GM21423 (cell line): ENCODE data around the gene PCGF3.
"Not testable (repeated sequence)": the region's sequence is repeated elsewhere in the genome, so short reads cannot be mapped to it uniquely, and the experiment has no call there.

Experiments
- ATAC-seq: cut with Tn5 transposase; IDR thresholded peaks from one replicate; pipeline ENCODE4 v1.9.1; 2021; ENCODE audit warnings: mild to moderate bottlenecking, moderate library complexity; ENCODE audit not compliant: unreplicated experiment

The PCGF3 gene

DNA sequence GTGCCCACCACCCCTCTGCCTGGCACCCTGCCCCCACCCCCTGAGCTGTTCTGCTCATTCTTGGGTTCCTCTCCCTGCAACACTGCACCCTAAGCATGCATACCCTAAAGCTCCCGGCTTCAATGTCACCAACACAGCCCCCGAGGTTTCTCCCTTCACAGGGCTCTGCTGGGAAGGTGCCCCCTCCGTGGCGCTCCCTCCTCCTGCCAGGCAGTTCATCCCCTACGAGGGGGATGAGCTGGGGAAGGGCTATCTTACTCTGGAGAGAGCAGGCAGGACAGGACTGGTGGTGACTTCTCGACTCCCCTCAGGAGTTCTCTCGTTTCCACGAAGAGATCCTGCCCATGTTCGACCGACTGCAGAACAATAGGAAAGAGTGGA, 38.1 kb upstream of the PCGF3 start:
- no peak for ATAC-seq

DNA sequence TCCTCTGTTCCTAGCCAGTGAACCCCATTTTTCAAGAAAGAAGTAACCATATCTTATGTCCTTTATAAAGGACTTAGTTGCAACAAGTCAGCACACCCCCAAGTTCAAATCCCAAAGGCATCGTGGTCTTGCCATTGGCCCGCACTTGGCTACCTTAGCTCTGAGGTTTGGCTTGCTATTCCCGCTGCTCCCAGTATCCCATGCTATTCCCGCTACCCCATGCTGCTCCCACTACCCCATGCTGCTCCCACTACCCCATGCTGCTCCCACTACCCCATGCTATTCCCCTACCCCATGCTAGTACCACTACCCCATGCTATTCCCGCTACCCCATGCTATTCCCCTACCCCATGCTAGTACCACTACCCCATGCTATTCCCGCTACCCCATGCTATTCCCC, 37.4 kb upstream of the PCGF3 start:
- not testable (repeated sequence) for ATAC-seq

DNA sequence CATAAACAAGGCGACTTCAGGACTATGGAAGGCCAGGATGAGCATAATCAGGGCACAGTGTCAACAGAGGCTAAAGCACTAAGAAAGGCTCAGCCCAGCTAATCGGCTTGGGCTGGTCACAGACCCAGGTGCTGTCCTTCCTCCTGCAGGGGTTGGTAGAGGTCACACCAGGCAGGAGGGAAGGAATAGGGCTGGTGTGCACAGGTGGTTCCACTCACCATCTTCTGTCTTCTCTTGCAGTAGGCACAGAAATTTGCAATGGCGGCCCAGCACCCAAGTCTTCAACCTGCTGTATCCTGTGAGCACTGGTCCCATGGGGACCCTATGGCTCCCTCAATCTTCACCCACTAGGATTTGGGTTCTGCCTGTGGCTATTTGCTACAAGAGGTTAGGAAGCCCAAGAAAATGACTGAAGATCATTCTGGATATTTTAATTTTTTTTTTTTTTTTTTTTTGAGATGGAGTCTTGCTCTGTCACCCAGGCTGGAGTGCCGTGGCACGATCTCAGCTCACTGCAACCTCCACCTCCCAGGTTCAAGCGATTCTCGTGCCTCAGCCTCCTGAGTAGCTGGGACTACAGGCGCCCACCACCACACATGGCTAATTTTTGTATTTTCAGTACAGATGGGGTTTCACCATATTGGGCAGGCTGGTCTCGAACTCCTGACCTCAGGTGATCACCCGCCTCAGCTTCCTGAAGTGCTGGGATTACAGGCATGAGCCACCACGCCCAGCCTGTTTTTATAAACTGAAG, 35.6 kb upstream of the PCGF3 start:
- ATAC-seq = not testable (repeated sequence)

DNA sequence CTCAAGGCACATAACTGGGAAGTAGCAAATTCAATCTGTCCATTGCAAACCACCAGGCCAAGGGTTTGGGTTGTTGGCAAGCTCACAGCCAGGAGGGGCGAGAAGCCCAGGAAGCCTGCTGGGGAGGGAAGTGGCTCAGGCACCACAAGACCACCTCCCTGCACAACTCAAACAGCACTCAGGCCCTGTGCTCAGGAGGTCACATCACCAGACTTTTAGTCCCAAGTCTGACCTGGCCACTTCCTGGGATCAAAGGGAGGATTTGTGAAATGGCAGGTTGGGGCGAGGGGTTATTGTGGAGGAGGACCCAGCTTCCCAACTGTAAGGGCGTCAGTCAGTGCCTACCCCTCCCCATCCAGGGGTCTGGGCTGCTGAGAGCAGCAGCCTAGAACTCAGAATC, 33.9 kb upstream of the PCGF3 start:
- no peak for ATAC-seq

DNA sequence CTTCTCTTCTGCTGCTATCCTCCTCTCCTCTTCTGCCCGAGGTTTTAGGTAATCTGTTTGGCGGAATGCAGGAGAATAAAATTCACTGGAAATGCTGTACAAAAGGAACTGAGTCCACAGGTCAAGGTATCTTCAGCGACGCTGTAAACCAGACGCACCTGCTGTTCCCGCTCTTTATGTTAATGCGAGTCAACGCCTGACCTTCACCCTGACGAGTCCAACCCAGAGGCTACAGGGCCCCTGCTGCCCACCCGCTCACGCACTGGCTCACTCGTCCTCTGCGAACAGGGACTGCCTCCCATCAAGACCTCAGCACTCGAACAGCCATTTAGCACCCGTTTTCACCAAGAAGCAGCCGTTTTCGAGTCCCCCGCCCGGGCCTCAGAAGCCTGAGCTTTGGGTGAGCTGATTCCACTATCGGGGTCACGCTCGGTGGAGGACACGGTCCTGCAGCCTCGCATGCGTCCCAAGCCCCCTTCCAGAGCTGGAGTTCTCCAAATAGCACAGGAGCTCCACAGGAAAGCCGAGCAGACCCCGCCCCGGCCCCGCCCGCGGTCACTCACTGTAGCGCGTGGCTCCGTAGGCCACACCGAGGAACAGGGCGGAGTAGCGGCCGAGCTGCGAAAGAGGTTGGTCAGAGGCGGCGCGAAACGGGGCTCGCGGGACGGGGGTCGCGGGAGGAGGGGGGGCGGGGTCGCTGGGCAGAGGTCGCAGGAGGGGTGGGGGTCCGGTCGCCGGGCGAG, 32.1 kb upstream of the PCGF3 start:
- ATAC-seq = peak; percentile 1

DNA sequence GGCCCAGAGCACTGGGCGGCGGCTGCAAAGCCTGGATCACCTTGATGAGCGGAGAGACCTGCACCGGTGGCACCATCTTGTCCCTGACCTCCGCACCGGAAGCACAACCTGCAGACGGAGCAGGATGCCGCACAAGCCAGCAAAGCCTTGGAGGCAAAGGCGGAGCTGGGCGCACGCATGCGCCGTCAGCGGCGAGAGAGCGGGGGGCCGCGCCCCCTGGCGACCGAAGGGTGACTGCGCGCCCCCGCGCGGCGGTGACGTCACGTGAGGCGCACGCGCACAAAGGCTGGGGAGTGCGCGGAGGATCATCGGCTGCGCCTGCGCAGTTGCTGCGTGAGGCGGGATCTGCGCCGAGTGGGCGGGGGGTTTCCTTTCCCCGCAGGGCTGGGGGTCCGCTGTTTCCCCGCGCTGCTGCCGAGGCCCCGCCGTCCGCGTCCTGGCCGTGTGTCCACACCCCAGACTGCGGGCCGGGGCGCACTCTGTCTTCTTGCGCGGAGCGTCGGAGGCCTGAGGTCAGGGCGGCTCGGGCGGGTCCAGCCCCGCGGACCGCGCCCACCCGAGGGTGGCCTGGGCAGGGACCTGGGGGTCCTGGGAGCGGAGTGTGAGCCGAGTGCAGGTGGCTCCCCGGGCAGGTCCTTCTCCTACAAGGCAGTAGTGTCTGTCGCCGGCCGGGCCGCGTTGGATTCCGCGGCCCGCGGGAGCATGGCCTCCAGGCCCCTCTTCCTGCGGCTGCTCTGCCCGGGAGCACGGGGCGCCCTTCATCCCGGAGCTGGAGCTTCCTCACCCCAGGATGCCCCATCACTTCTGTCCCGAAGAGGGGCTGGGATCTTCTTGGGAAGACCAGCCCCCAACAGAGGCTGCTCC, 31.2 kb upstream of the PCGF3 start, which contains the start of the genes ATP5ME and MYL5:
Gene ATP5ME (minus strand): TSS at position 105 of the 864 bp plus-strand sequence. CDS start 29 bp downstream, at position 76.
Gene MYL5 (plus strand): TSS at position 371 of the 864 bp plus-strand sequence. CDS start 3,485 bp downstream, outside the sequence.
- ATAC-seq = peak; percentile 82

DNA sequence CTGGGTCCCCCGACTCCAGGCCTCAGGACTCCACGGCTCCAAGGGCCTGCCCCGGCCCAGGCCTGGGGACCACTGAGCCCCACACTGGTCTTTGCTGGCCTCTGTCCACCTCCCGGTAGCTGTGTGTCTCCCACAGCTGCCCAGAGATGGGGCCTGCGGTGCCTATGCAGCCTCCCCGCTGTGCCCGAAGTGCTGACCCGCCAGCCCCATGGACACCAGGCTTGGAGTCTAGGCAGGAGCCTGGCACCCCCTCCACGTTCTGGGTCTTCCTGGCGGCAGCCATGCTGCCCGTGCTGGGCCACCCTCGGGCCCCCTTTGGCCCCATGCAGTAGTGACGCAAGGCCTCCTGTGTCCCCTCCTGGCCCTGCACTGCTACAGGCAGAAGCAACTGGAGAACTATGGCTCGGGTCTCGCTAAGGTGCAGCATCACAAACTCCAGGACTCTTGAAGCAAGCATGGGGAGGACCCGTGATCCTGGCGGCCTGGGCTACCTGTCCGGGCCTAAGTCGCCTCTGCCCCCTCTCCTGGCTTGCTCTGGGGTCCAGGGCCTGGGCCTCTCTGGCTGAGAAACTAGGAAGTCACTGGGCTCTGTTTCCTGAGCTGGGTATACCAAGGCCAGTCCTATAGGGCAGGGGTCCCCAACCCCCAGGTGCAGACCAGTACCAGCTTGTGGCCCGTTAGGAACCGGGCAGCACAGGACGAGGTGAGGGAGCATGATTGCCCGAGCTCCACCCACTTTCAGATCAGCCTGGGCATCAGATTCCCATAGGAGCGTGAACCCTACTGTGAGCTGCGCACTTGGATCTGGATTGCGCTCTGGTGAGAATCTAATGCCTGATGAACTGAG, 30.4 kb upstream of the PCGF3 start:
- peak; percentile 2 for ATAC-seq

DNA sequence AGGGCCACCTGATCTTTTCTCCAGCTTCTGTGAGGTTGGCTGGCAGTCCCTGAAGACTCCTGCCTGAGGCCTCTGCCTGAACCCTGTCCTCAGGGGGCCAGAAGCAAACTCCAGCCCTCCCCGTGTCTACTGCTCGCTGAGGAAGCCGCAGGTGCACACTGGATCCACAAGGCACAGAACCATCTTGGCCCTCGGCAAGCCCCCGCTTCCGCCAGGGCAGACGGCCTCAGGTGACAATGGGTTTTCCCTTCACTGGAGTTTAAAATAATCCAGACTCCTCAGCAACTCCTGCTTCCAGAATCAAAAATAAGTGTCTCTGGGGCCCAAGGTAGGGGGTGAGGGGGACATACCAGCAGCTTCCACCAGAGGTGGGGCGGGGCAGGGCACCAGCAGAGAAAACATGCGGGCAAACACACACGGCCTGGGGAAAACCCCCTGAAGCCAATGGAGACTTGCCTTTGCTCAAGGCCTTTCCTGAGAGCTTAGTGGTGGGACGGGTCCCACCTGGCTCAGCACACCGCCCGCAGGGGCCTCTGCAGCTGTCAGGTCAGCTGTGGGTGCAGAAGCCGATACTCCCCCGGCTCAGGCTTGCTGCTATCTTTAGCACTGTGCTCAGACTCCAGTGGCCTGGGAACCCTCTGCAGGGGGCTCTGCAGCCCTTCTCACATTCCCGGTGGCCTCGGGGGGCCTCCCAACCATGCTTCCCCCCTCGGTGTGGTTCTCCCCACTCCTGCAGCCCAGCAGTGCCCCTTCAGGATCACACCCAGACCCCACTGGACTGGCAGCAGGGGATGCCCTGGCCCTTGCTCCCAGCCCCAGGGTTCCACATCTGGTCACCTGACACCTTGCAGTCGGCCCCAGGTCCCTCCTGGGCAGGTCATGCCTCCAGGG, 29.4 kb upstream of the PCGF3 start:
- ATAC-seq = no peak

DNA sequence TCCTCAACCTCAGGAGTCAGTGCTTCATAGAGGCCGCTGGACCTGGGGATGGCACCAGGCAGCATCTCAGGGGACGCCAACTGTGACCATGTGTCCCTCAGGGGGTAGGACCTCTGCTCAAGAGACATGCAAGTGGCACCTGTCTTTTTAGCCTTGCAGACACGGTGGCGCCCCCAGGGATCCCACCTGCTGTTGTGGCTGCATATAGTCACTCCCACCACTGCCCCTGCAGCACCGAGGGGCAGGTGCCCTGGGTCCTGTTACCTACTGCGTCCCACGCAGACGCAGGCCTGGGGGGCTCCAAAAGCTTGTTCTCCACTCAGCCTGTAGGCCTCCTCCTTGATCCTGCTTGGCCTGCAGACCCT, 28.8 kb upstream of the PCGF3 start:
- no peak for ATAC-seq

DNA sequence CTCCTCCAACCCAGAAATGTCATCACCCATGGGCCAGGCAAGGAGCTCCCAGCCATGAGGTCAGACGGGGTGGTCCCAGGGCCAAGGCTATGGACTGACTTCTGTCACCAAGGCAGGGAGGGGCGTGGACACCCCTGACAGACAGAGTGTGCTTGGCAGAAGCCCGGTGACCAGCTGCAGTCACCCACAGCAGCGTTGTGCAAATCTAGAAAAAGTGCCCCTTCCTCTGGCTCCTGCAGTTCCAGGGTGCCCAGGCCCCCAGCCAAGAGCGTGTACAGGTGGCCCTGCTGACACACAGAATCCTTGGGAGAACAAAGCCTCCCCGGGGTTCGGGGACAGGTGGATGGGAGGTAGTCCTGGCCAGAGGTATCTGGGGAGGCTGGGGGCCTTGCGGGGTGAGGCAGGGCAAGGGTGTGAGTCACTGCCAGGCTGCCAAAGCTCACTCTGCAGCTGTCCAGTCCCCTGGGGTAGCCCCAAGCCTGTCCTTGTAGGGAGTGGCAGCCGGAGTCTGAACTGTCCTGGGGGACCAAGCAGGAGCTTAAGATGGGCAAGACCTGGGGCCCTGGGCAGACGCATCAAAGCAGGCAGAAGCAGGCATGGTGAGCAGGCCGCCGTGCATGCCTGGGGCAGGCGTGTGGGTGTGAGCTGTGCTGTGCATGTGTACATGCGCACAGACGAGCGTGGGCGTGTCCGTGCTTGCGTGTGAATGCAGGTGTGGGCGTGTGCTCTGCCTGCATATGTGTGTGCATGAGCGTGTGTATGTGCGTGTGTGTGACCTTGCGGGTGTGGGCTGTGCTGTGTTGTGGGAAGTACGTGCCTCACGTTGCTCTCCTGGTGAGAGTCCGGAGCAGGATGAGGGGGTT, 28.0 kb upstream of the PCGF3 start:
- ATAC-seq = no peak

DNA sequence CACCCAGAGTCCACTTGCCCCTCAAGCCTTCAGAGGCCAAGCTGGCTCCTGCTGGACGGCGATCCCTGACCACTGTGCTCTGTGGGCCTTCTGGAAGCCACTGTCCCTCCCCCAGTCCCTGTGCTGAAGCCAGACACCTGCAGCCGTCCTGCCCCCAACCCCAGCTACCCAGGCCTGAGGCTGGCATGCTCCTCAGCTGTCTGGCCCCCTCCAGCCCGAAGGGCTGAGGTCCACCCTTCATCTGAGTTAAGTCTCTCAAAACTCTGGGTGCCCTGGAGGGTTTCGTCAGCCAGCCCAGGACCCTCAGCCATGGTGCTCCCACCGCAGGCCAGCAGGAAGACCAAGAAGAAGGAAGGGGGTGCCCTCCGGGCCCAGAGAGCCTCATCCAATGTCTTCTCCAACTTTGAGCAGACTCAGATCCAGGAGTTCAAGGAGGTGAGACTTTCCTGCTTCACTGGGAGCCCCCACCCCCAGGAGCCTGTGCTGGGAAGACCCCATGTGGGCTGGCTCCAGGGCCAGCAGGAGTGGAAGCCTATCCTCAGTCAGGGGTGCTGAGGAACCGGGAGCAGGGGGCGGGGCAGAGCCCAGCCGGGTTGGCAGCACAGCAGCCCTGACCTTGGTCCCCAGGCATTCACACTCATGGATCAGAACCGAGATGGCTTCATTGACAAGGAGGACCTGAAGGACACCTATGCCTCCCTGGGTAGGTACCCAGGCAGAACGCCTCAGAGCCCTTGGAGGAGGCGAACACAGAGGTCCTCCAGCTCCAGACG, 27.1 kb upstream of the PCGF3 start:
- ATAC-seq = no peak

DNA sequence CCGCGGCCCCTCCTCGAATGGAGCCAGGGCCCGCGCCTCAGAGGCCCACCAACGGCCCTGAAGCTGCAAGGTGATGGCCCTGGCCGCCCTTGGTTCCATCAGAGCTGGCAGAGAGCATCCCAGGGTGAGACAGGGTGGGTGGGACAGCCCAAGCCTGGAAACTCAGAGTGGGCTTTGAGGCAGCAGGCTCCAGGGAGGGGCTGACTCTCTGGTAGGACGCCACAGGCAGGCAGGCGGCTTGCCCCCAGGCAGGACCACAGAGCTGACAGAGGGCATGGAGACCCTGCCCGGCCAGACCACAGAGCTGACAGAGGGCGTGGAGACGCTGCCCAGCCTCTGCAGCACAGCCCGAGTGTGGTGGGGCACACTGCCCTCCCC, 26.5 kb upstream of the PCGF3 start:
- no peak for ATAC-seq

DNA sequence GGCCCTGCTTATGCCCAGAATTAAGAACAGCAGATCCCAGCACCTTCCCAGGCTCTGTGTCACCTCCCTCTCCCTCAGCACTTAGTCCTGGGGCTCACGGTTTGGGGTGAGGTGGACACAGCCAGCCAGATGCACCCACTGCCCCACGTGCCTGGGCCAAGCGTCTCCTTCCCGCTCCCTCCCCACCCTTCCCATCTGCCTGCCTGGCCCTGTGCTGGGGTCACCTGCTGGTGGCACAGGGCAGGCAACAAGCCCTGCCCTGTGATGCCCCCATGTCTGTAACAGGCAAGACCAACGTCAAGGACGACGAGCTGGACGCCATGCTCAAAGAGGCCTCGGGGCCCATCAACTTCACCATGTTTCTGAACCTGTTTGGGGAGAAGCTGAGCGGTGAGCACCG, 26.0 kb upstream of the PCGF3 start:
- no peak for ATAC-seq

DNA sequence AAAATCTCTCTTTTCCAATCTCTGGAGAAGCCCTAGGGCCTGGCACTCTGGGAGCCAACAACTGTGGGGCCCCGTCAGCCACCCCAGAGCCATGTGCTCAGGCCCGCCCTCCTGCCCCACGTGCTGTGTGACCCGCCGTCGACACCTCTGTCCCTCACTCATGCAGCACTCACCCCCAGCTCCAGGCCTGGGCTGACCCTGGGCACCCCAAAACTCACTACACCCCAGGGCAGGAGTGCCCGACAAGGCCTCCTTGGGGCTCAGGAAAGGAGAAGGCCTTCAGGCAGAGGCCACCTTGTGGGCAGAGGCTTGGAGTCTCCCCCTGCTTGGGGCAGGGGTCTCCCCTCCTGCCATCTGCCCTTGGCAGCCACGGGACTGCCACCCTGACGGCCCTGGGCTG, 25.5 kb upstream of the PCGF3 start:
- ATAC-seq = no peak

DNA sequence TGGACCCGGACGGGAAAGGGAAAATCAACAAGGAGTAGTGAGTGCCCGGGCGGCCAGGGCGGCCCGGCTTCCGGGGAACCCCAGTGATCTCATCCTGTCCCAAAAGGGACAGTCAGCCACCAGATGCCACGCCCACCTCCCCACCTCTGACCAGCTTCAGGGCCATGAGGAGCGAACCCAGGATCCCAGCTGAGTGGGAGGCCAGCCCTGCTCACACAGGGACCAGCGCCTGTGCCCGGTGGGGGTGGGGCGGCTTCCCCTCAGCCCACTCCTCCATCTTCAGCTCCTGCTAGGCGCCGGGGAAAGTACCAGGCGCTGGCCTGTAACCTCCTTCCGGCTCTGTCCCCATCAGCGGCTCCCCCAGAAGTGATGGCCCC, 25.1 kb upstream of the PCGF3 start:
- no peak for ATAC-seq

DNA sequence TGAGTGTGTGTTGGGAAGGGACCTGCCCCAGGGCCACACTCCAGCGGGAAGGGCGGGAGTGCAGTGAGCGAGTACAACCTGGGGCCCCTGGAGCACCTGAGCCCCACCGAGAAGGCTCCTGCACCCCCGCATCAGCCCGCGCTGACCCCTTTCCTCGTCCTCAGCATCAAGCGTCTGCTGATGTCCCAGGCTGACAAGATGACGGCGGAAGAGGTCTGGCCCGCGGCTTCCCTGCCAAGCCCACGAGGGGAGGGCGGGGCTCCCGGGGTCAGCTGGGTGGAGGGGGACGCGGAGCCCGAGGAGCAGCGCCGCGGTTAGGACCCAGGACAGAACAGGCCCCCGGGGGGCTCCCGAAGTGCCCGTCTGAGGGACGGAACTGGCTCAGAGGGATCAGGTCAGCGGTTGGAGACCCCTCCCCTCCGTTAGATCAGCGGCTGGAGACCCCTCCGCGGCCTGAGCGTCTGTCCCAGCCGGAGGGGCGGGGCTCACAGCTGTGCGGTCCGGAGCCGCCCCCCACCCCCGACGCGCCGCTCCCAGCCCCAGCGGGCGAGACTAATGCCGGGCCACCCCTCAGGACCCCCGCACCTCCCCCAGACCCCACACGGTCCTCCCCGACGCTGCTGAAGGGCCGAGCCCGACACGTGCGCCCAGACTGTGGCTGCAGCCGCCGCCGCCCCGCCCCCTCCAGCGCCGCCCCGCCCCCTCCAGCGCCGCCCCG, 24.5 kb upstream of the PCGF3 start:
- ATAC-seq = no peak

DNA sequence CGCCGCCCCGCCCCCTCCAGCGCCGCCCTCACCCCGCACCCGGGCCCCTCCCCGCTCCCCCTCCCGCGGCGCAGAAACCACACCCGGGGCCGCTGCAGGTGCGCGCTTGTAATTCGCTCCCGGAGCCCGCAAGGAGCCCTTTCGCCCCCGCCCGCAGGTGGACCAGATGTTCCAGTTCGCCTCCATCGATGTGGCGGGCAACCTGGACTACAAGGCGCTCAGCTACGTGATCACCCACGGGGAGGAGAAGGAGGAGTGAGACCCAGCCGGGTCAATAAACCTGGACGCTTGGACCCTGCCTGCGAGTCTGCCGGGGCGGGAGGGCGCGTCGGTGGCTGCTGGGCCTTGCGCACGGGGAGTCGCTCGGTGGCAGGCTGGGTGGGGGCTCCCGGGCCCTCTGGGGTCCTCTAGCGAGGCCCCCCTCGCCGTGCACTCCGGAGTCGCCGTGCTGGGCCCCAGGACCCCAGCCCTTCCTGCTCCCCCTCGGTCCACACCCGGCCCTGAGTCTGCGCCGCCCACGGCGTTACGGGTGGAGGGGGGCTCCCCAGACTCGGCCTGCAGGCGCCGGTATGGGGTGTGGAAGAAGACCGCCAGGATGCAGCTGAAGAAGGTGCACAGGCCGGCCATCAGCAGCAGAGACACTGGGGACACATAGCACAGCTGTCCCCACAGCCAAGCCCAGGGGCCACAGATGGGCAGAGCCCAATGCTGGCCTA, 23.7 kb upstream of the PCGF3 start:
- no peak for ATAC-seq
